Panc1 (cell line): ENCODE results near the gene CHMP4A. TPM values are rescaled to one million over a fixed set of nuclear protein-coding genes. Genes with fewer than 3 reads are reported as not detected.

ENCODE experiments used
- ATAC-seq: fragments of 200-7000 bp; cut with Tn5 transposase; 2 replicates; pipeline ENCODE4 v1.9.1; 2020; ENCODE audit warnings: mild to moderate bottlenecking, moderate library complexity
- BruUV-seq: library from RNA; stranded (reverse); fragments of 400-500 nt; replicated peaks from 2 replicates; lab custom pipeline; 2021; lab: Mats Ljungman, UMichigan
- CTCF ChIA-PET: fragments of 300-600 bp; sonication (Branson Sonifier 250); formaldehyde crosslinking; loops from one replicate; lab custom pipeline; 2022; ENCODE audit warnings: antibody characterized with exemption; lab: Charles Lee
- POLR2A ChIA-PET: fragments of 300-600 bp; sonication (Branson Sonifier 250); formaldehyde crosslinking; loops from one replicate; lab custom pipeline; 2022; ENCODE audit warnings: antibody characterized with exemption; lab: Charles Lee
- DNase-seq: peaks from one replicate; pipeline ENCODE4 v3.0.0-alpha.2; 2010; ENCODE audit warnings: low read depth, low spot score
- H3K27ac ChIP-seq: 2 replicates; pipeline ENCODE4 v1.5.1; 2011; ENCODE audit warnings: mild to moderate bottlenecking, low read length, inconsistent platforms
- H3K27me3 ChIP-seq: fragments of 200-500 bp; sonication (Bioruptor generic); 2 replicates; pipeline ENCODE4 v1.6.0; 2014; ENCODE audit warnings: low read length, inconsistent platforms; ENCODE audit not compliant: control insufficient read depth, insufficient read depth
- H3K36me3 ChIP-seq: fragments of 200-500 bp; sonication (Bioruptor generic); 2 replicates; pipeline ENCODE4 v1.5.1; 2014; ENCODE audit warnings: inconsistent platforms, mild to moderate bottlenecking, low read length, moderate library complexity; ENCODE audit not compliant: control insufficient read depth, insufficient read depth
- H3K4me1 ChIP-seq: 2 replicates; pipeline ENCODE4 v1.5.1; 2011; ENCODE audit warnings: inconsistent platforms, mild to moderate bottlenecking, low read length, moderate library complexity; ENCODE audit not compliant: control insufficient read depth, insufficient read depth
- H3K4me3 ChIP-seq, 2 experiments: 2 replicates each; pipeline ENCODE4 v1.5.1; 2011 to 2012; ENCODE audit warnings: low read depth in 2 of 2, low read length in 2 of 2, mild to moderate bottlenecking in 2 of 2, inconsistent platforms in 1 of 2, moderate library complexity in 1 of 2
- H3K9me3 ChIP-seq: fragments of 200-500 bp; sonication (Bioruptor generic); 2 replicates; pipeline ENCODE4 v1.5.1; 2014; ENCODE audit warnings: low read depth, mild to moderate bottlenecking, inconsistent platforms, low read length, moderate library complexity; ENCODE audit not compliant: control insufficient read depth, insufficient read depth
- POLR2AphosphoS5 ChIP-seq: IDR thresholded peaks from 2 replicates; pipeline ENCODE4 v1.6.1; 2012; ENCODE audit warnings: mild to moderate bottlenecking, low read depth, low read length, moderate library complexity
- SIN3A ChIP-seq: IDR thresholded peaks from 2 replicates; pipeline ENCODE4 v1.6.1; 2012; ENCODE audit warnings: low read depth, mild to moderate bottlenecking, low read length, moderate library complexity, borderline replicate concordance; ENCODE audit not compliant: insufficient read depth
- TCF7L2 ChIP-seq: IDR thresholded peaks from 2 replicates; pipeline ENCODE4 v1.6.1; 2011; ENCODE audit warnings: mild to moderate bottlenecking, low read depth, low read length, inconsistent platforms
- in situ Hi-C: cut with HindIII; loops from 2 replicates; pipeline ENCODE4 v1.10.0; 2016; ENCODE audit warnings: low sequenced_read_pairs, low pct_unique_long_range_greater_than_20kb
- intact Hi-C: fragments of 100-400 bp; cut with micrococcal nuclease; formaldehyde crosslinking; loops from one replicate; pipeline ENCODE4 v1.10.0; 2022; ENCODE audit not compliant: unreplicated experiment
- total RNA-seq: library from RNA; stranded (reverse); gene quantifications from one replicate; pipeline ENCODE4 v1.2.1, GENCODE V29; 2021; ENCODE audit not compliant: unreplicated experiment
- TF ChIP-seq, protein P1 (sequence below), 2 experiments: IDR thresholded peaks; 2 replicates each; pipeline ENCODE4 v1.6.1; 2011 to 2012; ENCODE audit warnings: low read depth in 2 of 2, control low read depth in 1 of 2, low read length in 1 of 2, mild to moderate bottlenecking in 1 of 2, moderate library complexity in 1 of 2; ENCODE audit not compliant: insufficient read depth in 1 of 2
- TF ChIP-seq, protein P2 (sequence below): fragments of 450-650 bp; IDR thresholded peaks from 2 replicates; pipeline ENCODE4 v1.5.1; 2017; ENCODE audit warnings: mild to moderate bottlenecking

Gene CHMP4A
- total RNA-seq, 1 experiment from 2014 or later = 42.4 TPM

DNA sequence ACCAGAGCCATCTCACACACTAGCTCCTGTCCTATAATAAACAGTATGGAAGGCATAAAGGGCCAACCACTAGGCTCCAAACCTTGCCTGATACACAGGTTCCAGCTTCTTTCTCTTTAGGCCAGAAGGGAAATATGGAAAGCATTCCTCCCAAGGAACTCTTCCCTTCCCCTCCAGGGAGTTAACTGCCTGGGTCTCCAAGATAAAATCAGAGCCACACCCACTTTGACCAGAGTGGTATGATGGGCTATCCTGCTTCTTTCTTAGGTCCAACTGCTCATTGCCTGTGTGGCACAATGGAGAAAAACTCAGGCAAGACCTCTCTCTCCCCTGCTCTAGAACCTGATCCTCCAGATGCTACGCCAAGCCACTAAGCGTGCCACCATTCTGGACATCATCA, 5.7 kb downstream of the CHMP4A start:
- no peak for ATAC-seq
- POLR2A ChIA-PET = no interaction called here
- Histone ChIP-seq H3K9me3 (no peaks in the 10 kb centered on the region), H3K4me3 (no peak overlapping the region), H3K4me1 (no peaks in the 10 kb centered on the region), H3K27me3 (no peaks in the 10 kb centered on the region), H3K36me3 (no peaks in the 10 kb centered on the region), H3K27ac (no peak overlapping the region)
- CTCF ChIA-PET = no interaction called here
- DNase-seq = no peak
- no TSS peak for BruUV-seq
- TF ChIP-seq, protein P1, sequence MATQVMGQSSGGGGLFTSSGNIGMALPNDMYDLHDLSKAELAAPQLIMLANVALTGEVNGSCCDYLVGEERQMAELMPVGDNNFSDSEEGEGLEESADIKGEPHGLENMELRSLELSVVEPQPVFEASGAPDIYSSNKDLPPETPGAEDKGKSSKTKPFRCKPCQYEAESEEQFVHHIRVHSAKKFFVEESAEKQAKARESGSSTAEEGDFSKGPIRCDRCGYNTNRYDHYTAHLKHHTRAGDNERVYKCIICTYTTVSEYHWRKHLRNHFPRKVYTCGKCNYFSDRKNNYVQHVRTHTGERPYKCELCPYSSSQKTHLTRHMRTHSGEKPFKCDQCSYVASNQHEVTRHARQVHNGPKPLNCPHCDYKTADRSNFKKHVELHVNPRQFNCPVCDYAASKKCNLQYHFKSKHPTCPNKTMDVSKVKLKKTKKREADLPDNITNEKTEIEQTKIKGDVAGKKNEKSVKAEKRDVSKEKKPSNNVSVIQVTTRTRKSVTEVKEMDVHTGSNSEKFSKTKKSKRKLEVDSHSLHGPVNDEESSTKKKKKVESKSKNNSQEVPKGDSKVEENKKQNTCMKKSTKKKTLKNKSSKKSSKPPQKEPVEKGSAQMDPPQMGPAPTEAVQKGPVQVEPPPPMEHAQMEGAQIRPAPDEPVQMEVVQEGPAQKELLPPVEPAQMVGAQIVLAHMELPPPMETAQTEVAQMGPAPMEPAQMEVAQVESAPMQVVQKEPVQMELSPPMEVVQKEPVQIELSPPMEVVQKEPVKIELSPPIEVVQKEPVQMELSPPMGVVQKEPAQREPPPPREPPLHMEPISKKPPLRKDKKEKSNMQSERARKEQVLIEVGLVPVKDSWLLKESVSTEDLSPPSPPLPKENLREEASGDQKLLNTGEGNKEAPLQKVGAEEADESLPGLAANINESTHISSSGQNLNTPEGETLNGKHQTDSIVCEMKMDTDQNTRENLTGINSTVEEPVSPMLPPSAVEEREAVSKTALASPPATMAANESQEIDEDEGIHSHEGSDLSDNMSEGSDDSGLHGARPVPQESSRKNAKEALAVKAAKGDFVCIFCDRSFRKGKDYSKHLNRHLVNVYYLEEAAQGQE (IDR thresholded peaks at IDR 0.05; ENCODE audit: insufficient read depth in 1 of 2, low read depth in 2 of 2, low read length in 1 of 2) = no peak
- intact Hi-C loops (no loop called here), in situ Hi-C loops (no loop called here)

DNA sequence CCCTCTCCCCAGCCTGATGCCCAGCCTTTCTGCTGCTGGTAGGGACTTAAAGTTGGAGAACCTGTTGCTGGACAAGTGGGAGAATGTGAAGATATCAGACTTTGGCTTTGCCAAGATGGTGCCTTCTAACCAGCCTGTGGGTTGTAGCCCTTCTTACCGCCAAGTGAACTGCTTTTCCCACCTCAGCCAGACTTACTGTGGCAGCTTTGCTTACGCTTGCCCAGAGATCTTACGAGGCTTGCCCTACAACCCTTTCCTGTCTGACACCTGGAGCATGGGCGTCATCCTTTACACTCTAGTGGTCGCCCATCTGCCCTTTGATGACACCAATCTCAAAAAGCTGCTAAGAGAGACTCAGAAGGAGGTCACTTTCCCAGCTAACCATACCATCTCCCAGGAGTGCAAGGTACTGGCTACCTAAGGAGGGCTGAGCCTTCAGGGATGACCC, 6.2 kb downstream of the CHMP4A start:
- POLR2A ChIA-PET = no interaction called here
- no peak for TF ChIP-seq POLR2AphosphoS5

DNA sequence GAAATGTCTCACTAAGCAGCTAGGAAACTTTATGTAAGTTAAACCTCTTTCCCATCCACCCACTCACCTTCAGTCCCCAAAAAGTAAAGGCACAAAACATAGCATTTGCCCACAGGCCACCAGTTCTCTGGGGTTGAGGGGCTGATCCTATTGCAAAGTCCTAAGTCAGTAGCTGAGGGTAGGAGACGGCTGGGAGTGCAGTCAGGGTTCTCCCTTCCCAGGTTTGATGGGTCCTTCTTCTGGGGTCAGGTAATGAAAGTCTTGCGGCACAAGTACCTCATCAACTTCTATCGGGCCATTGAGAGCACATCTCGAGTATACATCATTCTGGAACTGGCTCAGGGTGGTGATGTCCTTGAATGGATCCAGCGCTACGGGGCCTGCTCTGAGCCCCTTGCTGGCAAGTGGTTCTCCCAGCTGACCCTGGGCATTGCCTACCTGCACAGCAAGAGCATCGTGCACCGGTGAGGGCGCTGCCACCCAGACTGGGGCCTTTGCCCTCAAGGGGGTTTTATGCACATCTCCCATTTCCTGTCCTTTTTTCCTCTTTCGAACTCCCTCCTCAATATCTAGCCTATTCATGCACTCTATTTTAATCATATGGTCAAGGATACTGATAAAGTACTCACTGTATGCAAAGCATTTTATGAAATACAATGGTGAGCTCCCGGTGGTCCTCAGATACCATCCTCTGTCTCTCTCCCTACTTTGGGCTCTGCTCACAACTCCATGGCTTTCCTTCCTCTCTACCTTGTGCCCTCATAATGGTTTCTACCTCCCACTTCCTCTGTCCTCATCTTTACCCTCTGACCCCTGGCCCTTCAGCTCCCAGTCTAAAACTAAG, 6.8 kb downstream of the CHMP4A start:
- intact Hi-C loops = no loop called here
- Histone ChIP-seq H3K4me3 (no peak overlapping the region), H3K27ac (no peak overlapping the region), H3K9me3 (no peaks in the 10 kb centered on the region), H3K4me1 (no peaks in the 10 kb centered on the region), H3K36me3 (no peaks in the 10 kb centered on the region), H3K27me3 (no peaks in the 10 kb centered on the region)
- POLR2A ChIA-PET = no interaction called here
- BruUV-seq = no TSS peak
- in situ Hi-C loops = no loop called here
- CTCF ChIA-PET = no interaction called here
- ATAC-seq = no peak
- DNase-seq = no peak
- TF ChIP-seq POLR2AphosphoS5 (no peak), TCF7L2 (no peak), SIN3A (no peak)
- TF ChIP-seq, protein P2, sequence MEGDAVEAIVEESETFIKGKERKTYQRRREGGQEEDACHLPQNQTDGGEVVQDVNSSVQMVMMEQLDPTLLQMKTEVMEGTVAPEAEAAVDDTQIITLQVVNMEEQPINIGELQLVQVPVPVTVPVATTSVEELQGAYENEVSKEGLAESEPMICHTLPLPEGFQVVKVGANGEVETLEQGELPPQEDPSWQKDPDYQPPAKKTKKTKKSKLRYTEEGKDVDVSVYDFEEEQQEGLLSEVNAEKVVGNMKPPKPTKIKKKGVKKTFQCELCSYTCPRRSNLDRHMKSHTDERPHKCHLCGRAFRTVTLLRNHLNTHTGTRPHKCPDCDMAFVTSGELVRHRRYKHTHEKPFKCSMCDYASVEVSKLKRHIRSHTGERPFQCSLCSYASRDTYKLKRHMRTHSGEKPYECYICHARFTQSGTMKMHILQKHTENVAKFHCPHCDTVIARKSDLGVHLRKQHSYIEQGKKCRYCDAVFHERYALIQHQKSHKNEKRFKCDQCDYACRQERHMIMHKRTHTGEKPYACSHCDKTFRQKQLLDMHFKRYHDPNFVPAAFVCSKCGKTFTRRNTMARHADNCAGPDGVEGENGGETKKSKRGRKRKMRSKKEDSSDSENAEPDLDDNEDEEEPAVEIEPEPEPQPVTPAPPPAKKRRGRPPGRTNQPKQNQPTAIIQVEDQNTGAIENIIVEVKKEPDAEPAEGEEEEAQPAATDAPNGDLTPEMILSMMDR = no peak
- TF ChIP-seq, protein P1 (IDR thresholded peaks at IDR 0.05; ENCODE audit: insufficient read depth in 1 of 2, low read depth in 2 of 2, low read length in 1 of 2) = no peak

More for the DNA sequence above, 6.2 kb downstream of the CHMP4A start:
- Histone ChIP-seq H3K4me3 (no peak overlapping the region), H3K4me1 (no peaks in the 10 kb centered on the region), H3K36me3 (no peaks in the 10 kb centered on the region), H3K27me3 (no peaks in the 10 kb centered on the region), H3K9me3 (no peaks in the 10 kb centered on the region), H3K27ac (no peak overlapping the region)
- DNase-seq (no peak), ATAC-seq (no peak)
- intact Hi-C loops (no loop called here), in situ Hi-C loops (no loop called here)
- CTCF ChIA-PET = no interaction called here
- BruUV-seq = no TSS peak
